Gastroesophageal sphincter (tissue), 4 donors: ENCODE measurements around the gene DOK6. TPM values are rescaled to one million over a fixed set of nuclear protein-coding genes. Genes with fewer than 3 reads are reported as not detected.

Source experiments
- ATAC-seq: fragments of 150-250 bp; one replicate; pipeline ENCODE4 v1.9.1; 2016; ENCODE audit warnings: mild to moderate bottlenecking, moderate library complexity
- H3K27ac ChIP-seq, 4 donors: fragments of 200-600 bp; sonication (generic) in 3 of 4; 1 replicate in 3 of 4; 2 replicates in 1 of 4; pipeline ENCODE4 v1.5.1; 2016 to 2019
- H3K27me3 ChIP-seq: fragments of 200-600 bp; sonication (generic); one replicate; pipeline ENCODE4 v1.5.1; 2019
- H3K36me3 ChIP-seq, 2 donors: fragments of 200-600 bp; sonication (generic); one replicate each; pipeline ENCODE4 v1.5.1; 2019; ENCODE audit warnings: control low read depth in 1 of 2
- H3K4me1 ChIP-seq, 3 donors: fragments of 200-600 bp; sonication (generic); 1 replicate in 2 of 3; 2 replicates in 1 of 3; pipeline ENCODE4 v1.5.1; 2016 to 2019; ENCODE audit warnings: control low read depth in 2 of 3
- H3K4me3 ChIP-seq, 2 donors: fragments of 200-600 bp; sonication (generic); one replicate each; pipeline ENCODE4 v1.5.1; 2019; ENCODE audit warnings: mild to moderate bottlenecking in 1 of 2, moderate library complexity in 1 of 2
- H3K9me3 ChIP-seq, 3 donors: fragments of 200-600 bp; sonication (generic); one replicate each; pipeline ENCODE4 v1.5.1; 2017 to 2019; ENCODE audit warnings: control low read depth in 2 of 3
- CTCF ChIP-seq, 4 experiments: fragments of 200-600 bp in 2 of 4; fragments of 450-650 bp in 2 of 4; sonication (generic) in 1 of 4; IDR thresholded peaks; one replicate each; pipeline ENCODE4 v1.5.1; 2017 to 2019; ENCODE audit warnings: antibody characterized with exemption in 4 of 4, mild to moderate bottlenecking in 2 of 4, moderate library complexity in 2 of 4
- EP300 ChIP-seq: sonication (generic); formaldehyde crosslinking; IDR thresholded peaks from one replicate; pipeline ENCODE4 v1.6.1; 2017; ENCODE audit warnings: antibody characterized with exemption, mild to moderate bottlenecking
- POLR2A ChIP-seq, 2 donors: fragments of 450-650 bp; IDR thresholded peaks; one replicate each; pipeline ENCODE4 v1.6.1; 2017; ENCODE audit warnings: antibody characterized with exemption in 2 of 2, mild to moderate bottlenecking in 2 of 2, moderate library complexity in 1 of 2
- POLR2AphosphoS5 ChIP-seq: sonication (generic); formaldehyde crosslinking; IDR thresholded peaks from one replicate; pipeline ENCODE4 v1.6.1; 2017; ENCODE audit warnings: antibody characterized with exemption
- WGBS, 2 donors: methylation state at CpG; one replicate each; pipeline ENCODE4 v1.1.5; 2018; ENCODE audit warnings: low coverage in 1 of 2; 5-methylcytosine and 5-hydroxymethylcytosine counted together
- total RNA-seq, 4 donors: library from RNA; depleted of rRNA; stranded (reverse); fragments of >200 nt; gene quantifications; one replicate each; pipeline ENCODE4 v1.1.0, GENCODE V29; 2016

Gene DOK6
- total RNA-seq, 4 donors from 2014 or later: 0.62 to 3.4 (median 2.7) TPM

GRCh38 chr18:69897397-69898108 is 496.9 kb downstream of the DOK6 start:
- no peak for ATAC-seq
- WGBS, 2 donors: 81 to 87% methylated on average over 5 of the region's 7 CpGs
- no peak overlapping the region for H3K27ac ChIP-seq
- H3K9me3 ChIP-seq: no peaks in the 10 kb centered on the region
- no peak for TF ChIP-seq EP300
- TF ChIP-seq CTCF (IDR thresholded peaks at IDR 0.05): no peak
- no peak for TF ChIP-seq POLR2A (IDR thresholded peaks at IDR 0.05)
- TF ChIP-seq POLR2AphosphoS5: no peak
- no peak overlapping the region for H3K4me3 ChIP-seq
- H3K27me3 ChIP-seq: no peaks in the 10 kb centered on the region
- no peaks in the 10 kb centered on the region for H3K36me3 ChIP-seq
- H3K4me1 ChIP-seq: no peaks in the 10 kb centered on the region

- no peaks in the 10 kb centered on the region for H3K9me3 ChIP-seq
- 63 to 68% methylated on average over 3 to 10 of the region's 11 CpGs for WGBS, 2 donors
- no peaks in the 10 kb centered on the region for H3K4me1 ChIP-seq
- no peak for ATAC-seq
- no peak overlapping the region for H3K27ac ChIP-seq
- TF ChIP-seq POLR2AphosphoS5 (no peak), CTCF (IDR thresholded peaks at IDR 0.05) (no peak), EP300 (no peak), POLR2A (IDR thresholded peaks at IDR 0.05) (no peak)
- H3K4me3 ChIP-seq: no peak overlapping the region
- no peaks in the 10 kb centered on the region for H3K36me3 ChIP-seq
- no peaks in the 10 kb centered on the region for H3K27me3 ChIP-seq
These were observed 497.7 kb downstream of the DOK6 start for GRCh38 chr18:69898241-69898861.
